Natural killer cell (primary cell): Measurements from ENCODE around the gene PNKD. TPM values are rescaled to one million over a fixed set of nuclear protein-coding genes. Genes with fewer than 3 reads are reported as not detected.

ENCODE experiments used
- ATAC-seq, 3 donors: fragments of 150-1000 bp in 2 of 3; fragments of 200-7000 bp in 1 of 3; cut with Tn5 transposase; 1 replicate in 1 of 3; 2 replicates in 2 of 3; pipeline ENCODE4 v1.10.0; 2021; ENCODE audit warnings: mild to moderate bottlenecking in 2 of 3, moderate library complexity in 2 of 3
- DNase-seq, 2 donors: peaks; one replicate each; pipeline versions ENCODE4 v3.0.0 to v3.0.0-alpha.2; 2013 to 2021; ENCODE audit warnings: mixed read lengths in 1 of 2
- H3K27ac ChIP-seq: one replicate; pipeline ENCODE4 v1.5.1; 2013; ENCODE audit warnings: mild to moderate bottlenecking, low read length
- H3K27me3 ChIP-seq: one replicate; pipeline ENCODE4 v1.6.1; 2013; ENCODE audit warnings: low read length; ENCODE audit not compliant: control insufficient read depth, insufficient read depth
- H3K36me3 ChIP-seq: one replicate; pipeline ENCODE4 v1.6.1; 2013; ENCODE audit warnings: low read length; ENCODE audit not compliant: control insufficient read depth, insufficient read depth
- H3K4me1 ChIP-seq: one replicate; pipeline ENCODE4 v1.6.1; 2013; ENCODE audit warnings: low read length; ENCODE audit not compliant: control insufficient read depth, insufficient read depth
- H3K4me3 ChIP-seq: one replicate; pipeline ENCODE4 v1.5.1; 2013; ENCODE audit warnings: low read length
- H3K9me3 ChIP-seq: one replicate; pipeline ENCODE4 v1.6.1; 2013; ENCODE audit warnings: low read length; ENCODE audit not compliant: control insufficient read depth, insufficient read depth
- H3K27ac Mint-ChIP-seq, 2 donors: one replicate each; pipeline ENCODE4 v1.8.0; 2022; ENCODE audit warnings: mild to moderate bottlenecking in 2 of 2, mixed read lengths in 2 of 2, moderate library complexity in 1 of 2
- H3K27me3 Mint-ChIP-seq, 2 donors: one replicate each; pipeline ENCODE4 v1.8.0; 2022; ENCODE audit warnings: low read depth in 2 of 2, mixed read lengths in 2 of 2
- H3K36me3 Mint-ChIP-seq: one replicate; pipeline ENCODE4 v1.8.0; 2022; ENCODE audit warnings: mixed read lengths
- H3K4me1 Mint-ChIP-seq, 2 donors: one replicate each; pipeline ENCODE4 v1.8.0; 2022; ENCODE audit warnings: mixed read lengths in 2 of 2
- H3K4me3 Mint-ChIP-seq: one replicate; pipeline ENCODE4 v1.8.0; 2022; ENCODE audit warnings: mild to moderate bottlenecking, moderate library complexity, mixed read lengths
- H3K9me3 Mint-ChIP-seq, 2 donors: one replicate each; pipeline ENCODE4 v1.8.0; 2022; ENCODE audit warnings: mixed read lengths in 2 of 2
- WGBS: methylation state at CpG from one replicate; pipeline ENCODE4 v1.1.7; 2013; ENCODE audit warnings: missing lambda C conversion rate; ENCODE audit not compliant: insufficient coverage; 5-methylcytosine and 5-hydroxymethylcytosine counted together
- intact Hi-C: fragments of 100-400 bp; cut with micrococcal nuclease; formaldehyde crosslinking; loops from one replicate; pipeline ENCODE4 v1.14.2; 2022
- total RNA-seq, 4 donors: library from RNA; stranded (reverse); fragments of 120-200 nt in 1 of 4; gene quantifications; one replicate each; pipeline versions ENCODE4 v1.2.3 to v1.2.4, GENCODE V29; 2013 to 2022
- TF ChIP-seq, protein P1 (sequence below): fragments of 200-600 bp; IDR thresholded peaks from one replicate; pipeline ENCODE4 v1.8.0; 2022; ENCODE audit warnings: antibody characterized with exemption

PNKD gene
- total RNA-seq, 3 donors from 2014 or later (not counting 1 experiment from before 2014, with no cell fraction given), result 18.8 to 21.3 (median 18.9) TPM

GRCh38 chr2:218394298-218395089 is 124.2 kb downstream of the PNKD start:
- Mint-ChIP-seq H3K36me3 (no peaks in the 10 kb centered on the region), H3K9me3 (no peaks in the 10 kb centered on the region), H3K27me3 (no peaks in the 10 kb centered on the region), H3K4me3 (peak overlapping the region; percentile 45), H3K27ac (peak overlapping the region; percentile 31 to 98), H3K4me1 (peaks cover 47 to 65% of the 10 kb centered on the region in 2 donors)
- DNase-seq, result peak; percentile 25 to 38
- Histone ChIP-seq H3K4me3 (no peak overlapping the region), H3K27ac (peak overlapping the region; percentile 5), H3K4me1 (peaks cover 70% of the 10 kb centered on the region), H3K36me3 (no peaks in the 10 kb centered on the region), H3K27me3 (no peaks in the 10 kb centered on the region), H3K9me3 (no peaks in the 10 kb centered on the region)
- ATAC-seq, result no peak
- intact Hi-C loops, result loop anchor here (1.0 to 5.0 kb wide), 4 partner anchors 122 to 503 kb away; partner anchors contain the start of gene ARPC2
- 72% methylated on average over 13 of the region's 13 CpGs for WGBS
- TF ChIP-seq, protein P1, sequence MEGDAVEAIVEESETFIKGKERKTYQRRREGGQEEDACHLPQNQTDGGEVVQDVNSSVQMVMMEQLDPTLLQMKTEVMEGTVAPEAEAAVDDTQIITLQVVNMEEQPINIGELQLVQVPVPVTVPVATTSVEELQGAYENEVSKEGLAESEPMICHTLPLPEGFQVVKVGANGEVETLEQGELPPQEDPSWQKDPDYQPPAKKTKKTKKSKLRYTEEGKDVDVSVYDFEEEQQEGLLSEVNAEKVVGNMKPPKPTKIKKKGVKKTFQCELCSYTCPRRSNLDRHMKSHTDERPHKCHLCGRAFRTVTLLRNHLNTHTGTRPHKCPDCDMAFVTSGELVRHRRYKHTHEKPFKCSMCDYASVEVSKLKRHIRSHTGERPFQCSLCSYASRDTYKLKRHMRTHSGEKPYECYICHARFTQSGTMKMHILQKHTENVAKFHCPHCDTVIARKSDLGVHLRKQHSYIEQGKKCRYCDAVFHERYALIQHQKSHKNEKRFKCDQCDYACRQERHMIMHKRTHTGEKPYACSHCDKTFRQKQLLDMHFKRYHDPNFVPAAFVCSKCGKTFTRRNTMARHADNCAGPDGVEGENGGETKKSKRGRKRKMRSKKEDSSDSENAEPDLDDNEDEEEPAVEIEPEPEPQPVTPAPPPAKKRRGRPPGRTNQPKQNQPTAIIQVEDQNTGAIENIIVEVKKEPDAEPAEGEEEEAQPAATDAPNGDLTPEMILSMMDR, result no peak

DNA sequence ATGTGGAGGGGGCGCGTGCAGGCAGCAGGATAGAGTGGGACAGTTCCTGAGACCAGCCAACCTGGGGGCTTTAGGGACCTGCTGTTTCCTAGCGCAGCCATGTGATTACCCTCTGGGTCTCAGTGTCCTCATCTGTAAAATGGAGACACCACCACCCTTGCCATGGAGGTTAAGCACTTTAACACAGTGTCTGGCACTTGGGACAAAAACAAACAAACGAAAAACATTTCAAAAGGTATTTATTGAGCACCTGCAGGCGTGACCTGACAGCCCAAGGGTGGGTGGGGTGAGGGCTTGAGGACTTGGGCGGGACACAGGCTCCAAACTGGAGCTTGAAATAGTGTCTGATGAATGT is 124.7 kb downstream of the PNKD start:
- WGBS, result 84% methylated on average over 5 of the region's 6 CpGs
- peak overlapping the region; percentile 28 for H3K4me3 Mint-ChIP-seq
- H3K27me3 ChIP-seq, result no peaks in the 10 kb centered on the region

DNA sequence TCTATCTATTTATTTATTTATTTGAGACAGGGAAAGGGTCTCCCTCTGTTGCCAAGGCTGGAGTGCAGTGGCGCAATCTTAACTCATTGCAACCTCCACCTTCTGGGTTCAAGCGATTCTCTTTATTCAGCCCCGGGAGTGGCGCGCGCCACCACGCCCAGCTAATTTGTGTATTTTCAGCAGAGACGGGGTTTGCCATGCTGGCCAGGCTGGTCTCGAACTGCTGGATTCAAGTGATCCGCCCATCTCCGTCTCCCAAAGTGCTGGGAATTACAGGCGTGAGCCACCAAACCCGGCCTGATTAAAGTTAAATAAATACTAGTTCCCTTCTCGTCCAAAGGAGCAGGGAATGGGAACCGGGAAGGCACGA is 125.1 kb downstream of the PNKD start:
- Mint-ChIP-seq H3K27ac (peak overlapping the region; percentile 98), H3K4me3 (peak overlapping the region; percentile 85), H3K36me3 (no peaks in the 10 kb centered on the region), H3K27me3 (no peaks in the 10 kb centered on the region), H3K4me1 (peaks cover 39 to 56% of the 10 kb centered on the region in 2 donors), H3K9me3 (no peaks in the 10 kb centered on the region)
- Histone ChIP-seq H3K27ac (peak overlapping the region; percentile 74), H3K4me1 (peaks cover 61% of the 10 kb centered on the region), H3K9me3 (no peaks in the 10 kb centered on the region), H3K4me3 (peak overlapping the region; percentile 59), H3K27me3 (no peaks in the 10 kb centered on the region), H3K36me3 (no peaks in the 10 kb centered on the region)
- DNase-seq (no peak), ATAC-seq (no peak)
- intact Hi-C loops, result loop anchor here (1.0 to 5.0 kb wide), 4 partner anchors 122 to 502 kb away; partner anchors contain the start of gene ARPC2
- 78% methylated on average over 16 of the region's 16 CpGs for WGBS
- TF ChIP-seq, protein P1, result no peak

More for the DNA sequence above, 124.7 kb downstream of the PNKD start:
- H3K4me1 ChIP-seq, result peaks cover 65% of the 10 kb centered on the region
- H3K36me3 ChIP-seq, result no peaks in the 10 kb centered on the region
- H3K4me3 ChIP-seq, result no peak overlapping the region
- ATAC-seq (no peak), DNase-seq (no peak)
- peaks cover 42 to 59% of the 10 kb centered on the region in 2 donors for H3K4me1 Mint-ChIP-seq
- no peaks in the 10 kb centered on the region for H3K9me3 ChIP-seq
- H3K27me3 Mint-ChIP-seq, result no peaks in the 10 kb centered on the region
- no peaks in the 10 kb centered on the region for H3K9me3 Mint-ChIP-seq
- intact Hi-C loops, result loop anchor here (1.0 to 5.0 kb wide), 4 partner anchors 122 to 502 kb away; partner anchors contain the start of gene ARPC2
- peak overlapping the region; percentile 5 for H3K27ac ChIP-seq
- H3K27ac Mint-ChIP-seq, result peak overlapping the region; percentile 98
- H3K36me3 Mint-ChIP-seq, result no peaks in the 10 kb centered on the region
- TF ChIP-seq, protein P1, result no peak
